CD8-positive, alpha-beta memory T cell (primary cell): Measurements from ENCODE around the gene HECTD4. TPM values are rescaled to one million over a fixed set of nuclear protein-coding genes. Genes with fewer than 3 reads are reported as not detected.
"Not testable (repeated sequence)": the region's sequence is repeated elsewhere in the genome, so short reads cannot be mapped to it uniquely, and the experiment has no call there.

Experiments
- CTCF ChIA-PET: fragments of 350-600 bp; sonication (Branson Sonifier 250); formaldehyde crosslinking; loops from one replicate; lab custom pipeline; 2021; ENCODE audit warnings: antibody characterized with exemption; lab: Charles Lee
- POLR2A ChIA-PET: fragments of 350-600 bp; sonication (Branson Sonifier 250); formaldehyde crosslinking; loops from one replicate; lab custom pipeline; 2021; ENCODE audit warnings: antibody characterized with exemption; lab: Charles Lee
- DNase-seq, 5 donors: peaks; one replicate each; pipeline versions ENCODE4 v3.0.0 to v3.0.0-alpha.2; 2020 to 2022; ENCODE audit warnings: mixed read lengths in 1 of 5
- H3K27ac ChIP-seq: one replicate; pipeline ENCODE4 v1.7.0; 2013; ENCODE audit warnings: low read depth, mild to moderate bottlenecking, low read length, moderate library complexity
- H3K27me3 ChIP-seq: 2 replicates; pipeline ENCODE4 v1.7.0; 2013; ENCODE audit warnings: low read length, mild to moderate bottlenecking; ENCODE audit not compliant: insufficient read depth, poor library complexity, severe bottlenecking
- H3K36me3 ChIP-seq: 2 replicates; pipeline ENCODE4 v1.7.0; 2013; ENCODE audit warnings: mild to moderate bottlenecking, low read length, moderate library complexity; ENCODE audit not compliant: insufficient read depth
- H3K4me1 ChIP-seq: 2 replicates; pipeline ENCODE4 v1.7.0; 2013; ENCODE audit warnings: mild to moderate bottlenecking, low read length, moderate library complexity; ENCODE audit not compliant: insufficient read depth
- H3K4me3 ChIP-seq: 2 replicates; pipeline ENCODE4 v1.7.0; 2013; ENCODE audit warnings: mild to moderate bottlenecking, low read length
- H3K9me3 ChIP-seq: 2 replicates; pipeline ENCODE4 v1.7.0; 2013; ENCODE audit warnings: mild to moderate bottlenecking, low read length
- H3K27ac Mint-ChIP-seq, 8 donors: one replicate each; pipeline ENCODE4 v1.8.0; 2020 to 2021; ENCODE audit warnings: mixed read lengths in 8 of 8, mild to moderate bottlenecking in 6 of 8, inconsistent platforms in 3 of 8, moderate library complexity in 3 of 8
- H3K27me3 Mint-ChIP-seq, 2 donors: one replicate each; pipeline ENCODE4 v1.8.0; 2020 to 2021; ENCODE audit warnings: mixed read lengths in 2 of 2, mild to moderate bottlenecking in 1 of 2, moderate library complexity in 1 of 2
- H3K36me3 Mint-ChIP-seq, 3 donors: one replicate each; pipeline ENCODE4 v1.8.0; 2020 to 2021; ENCODE audit warnings: mixed read lengths in 3 of 3, inconsistent platforms in 1 of 3, mild to moderate bottlenecking in 1 of 3
- H3K4me1 Mint-ChIP-seq, 3 donors: one replicate each; pipeline ENCODE4 v1.8.0; 2020 to 2021; ENCODE audit warnings: mixed read lengths in 3 of 3, inconsistent platforms in 1 of 3, mild to moderate bottlenecking in 1 of 3
- H3K4me3 Mint-ChIP-seq, 7 donors: one replicate each; pipeline ENCODE4 v1.8.0; 2020 to 2021; ENCODE audit warnings: mixed read lengths in 7 of 7, mild to moderate bottlenecking in 6 of 7, moderate library complexity in 4 of 7, inconsistent platforms in 2 of 7
- H3K9me3 Mint-ChIP-seq, 5 donors: one replicate each; pipeline ENCODE4 v1.8.0; 2020 to 2022; ENCODE audit warnings: mixed read lengths in 5 of 5, mild to moderate bottlenecking in 3 of 5, moderate library complexity in 2 of 5, inconsistent platforms in 1 of 5
- polyA plus RNA-seq: library from polyadenylated mRNA; unstranded; fragments of 300-500 nt; fragmentation: Illumina TruSeq; gene quantifications from one replicate; pipeline ENCODE4 v1.2.3, GENCODE V29; 2021
- total RNA-seq, 2 experiments: library from RNA; stranded (reverse); gene quantifications; one replicate each; pipeline ENCODE4 v1.2.3, GENCODE V29; 2021

The HECTD4 gene
- total and polyA plus RNA-seq, 3 experiments from 2014 or later = 3.1 to 32.8 (median 29.7) TPM

DNA sequence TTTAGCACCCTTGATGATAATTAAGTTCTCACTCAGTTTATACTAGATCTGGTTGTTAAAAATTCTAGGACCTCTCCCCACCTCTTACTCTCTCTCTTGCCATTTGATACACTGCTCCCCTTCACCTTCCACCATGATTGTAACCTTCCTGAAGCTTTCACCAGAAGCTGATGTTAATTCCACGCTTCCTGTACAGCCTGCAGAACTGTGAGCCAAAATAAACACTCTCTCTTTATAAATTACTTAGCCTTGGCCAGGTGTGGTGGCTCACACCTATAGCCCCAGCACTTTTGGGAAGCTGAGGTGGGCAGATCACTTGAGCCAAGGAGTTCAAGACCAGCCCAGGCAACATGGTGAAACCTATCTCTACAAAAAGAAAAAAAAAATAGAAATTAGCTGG is 11.1 kb upstream of the HECTD4 start:
- H3K27ac Mint-ChIP-seq = no peak overlapping the region
- no peaks in the 10 kb centered on the region for H3K36me3 Mint-ChIP-seq
- H3K27me3 Mint-ChIP-seq = peaks cover 0 to 7% of the 10 kb centered on the region in 2 donors
- no peak for DNase-seq
- CTCF ChIA-PET = interaction anchor here (1.6 kb wide), 1 partner anchor 18 kb away, joined by 3 read pairs; no protein-coding TSS in a partner anchor
- POLR2A ChIA-PET = no interaction called here
- H3K4me1 Mint-ChIP-seq = no peaks in the 10 kb centered on the region
- no peak overlapping the region for H3K4me3 Mint-ChIP-seq
- H3K9me3 Mint-ChIP-seq = no peaks in the 10 kb centered on the region
- H3K4me1 ChIP-seq = no peaks in the 10 kb centered on the region
- H3K27ac ChIP-seq = no peak overlapping the region
- H3K27me3 ChIP-seq = no peaks in the 10 kb centered on the region
- H3K4me3 ChIP-seq = no peak overlapping the region
- no peaks in the 10 kb centered on the region for H3K36me3 ChIP-seq
- no peaks in the 10 kb centered on the region for H3K9me3 ChIP-seq

GRCh38 chr12:112389922-112390654 is 7.9 kb upstream of the HECTD4 start:
- H3K27ac Mint-ChIP-seq, H3K27me3 Mint-ChIP-seq, H3K36me3 Mint-ChIP-seq, H3K27me3 ChIP-seq, DNase-seq, H3K4me1 Mint-ChIP-seq, H3K4me1 ChIP-seq, POLR2A ChIA-PET, H3K27ac ChIP-seq, H3K9me3 ChIP-seq, H3K4me3 ChIP-seq, H3K9me3 Mint-ChIP-seq, H3K4me3 Mint-ChIP-seq, H3K36me3 ChIP-seq: not testable (repeated sequence)
- CTCF ChIA-PET = interaction anchor here (4.3 kb wide), 1 partner anchor 191 kb away, joined by 40 read pairs; no protein-coding TSS in a partner anchor

- Mint-ChIP-seq H3K36me3 (no peaks in the 10 kb centered on the region), H3K27ac (no peak overlapping the region)
- H3K4me1 ChIP-seq = no peaks in the 10 kb centered on the region
Measured at GRCh38 chr12:112389228-112389627, 7.0 kb upstream of the HECTD4 start.

GRCh38 chr12:112386726-112387125 is 4.5 kb upstream of the HECTD4 start:
- DNase-seq = no peak
- ChIA-PET POLR2A (no interaction called here), CTCF (interaction anchor here (0.7 to 4.3 kb wide), 14 partner anchors 10 to 443 kb away, joined by 3 to 40 read pairs (median 4); partner anchors contain the start of genes ERP29 and TMEM116)
- no peak overlapping the region for H3K4me3 ChIP-seq
- no peaks in the 10 kb centered on the region for H3K9me3 ChIP-seq
- Mint-ChIP-seq H3K4me3 (peak overlapping the region in 1 of 7 donors; percentile 17), H3K36me3 (peaks cover 0 to 3% (median 0%) of the 10 kb centered on the region in 3 donors), H3K4me1 (peaks cover 8 to 13% (median 11%) of the 10 kb centered on the region in 3 donors), H3K27ac (peak overlapping the region in 1 of 8 donors; percentile 79), H3K9me3 (no peaks in the 10 kb centered on the region), H3K27me3 (peaks cover 0 to 6% of the 10 kb centered on the region in 2 donors)
- H3K27ac ChIP-seq = no peak overlapping the region
- peaks cover 4% of the 10 kb centered on the region for H3K4me1 ChIP-seq
- no peaks in the 10 kb centered on the region for H3K36me3 ChIP-seq
- H3K27me3 ChIP-seq = no peaks in the 10 kb centered on the region

More at GRCh38 chr12:112389228-112389627, 7.0 kb upstream of the HECTD4 start:
- Mint-ChIP-seq H3K4me1 (peaks cover 5 to 7% (median 6%) of the 10 kb centered on the region in 3 donors), H3K4me3 (no peak overlapping the region), H3K27me3 (peaks cover 0 to 6% of the 10 kb centered on the region in 2 donors), H3K9me3 (no peaks in the 10 kb centered on the region)
- H3K9me3 ChIP-seq = no peaks in the 10 kb centered on the region
- H3K4me3 ChIP-seq = no peak overlapping the region
- H3K27me3 ChIP-seq = no peaks in the 10 kb centered on the region
- ChIA-PET CTCF (interaction anchor here (4.3 kb wide), 1 partner anchor 190 kb away, joined by 40 read pairs; no protein-coding TSS in a partner anchor), POLR2A (no interaction called here)
- H3K27ac ChIP-seq = no peak overlapping the region
- DNase-seq = no peak
- H3K36me3 ChIP-seq = no peaks in the 10 kb centered on the region

GRCh38 chr12:112382866-112383265 is 635 bp upstream of the HECTD4 start:
- Mint-ChIP-seq H3K36me3 (peaks cover 0 to 7% (median 0%) of the 10 kb centered on the region in 3 donors), H3K9me3 (peaks cover 0 to 2% (median 0%) of the 10 kb centered on the region in 5 donors), H3K27me3 (peaks cover 0 to 3% of the 10 kb centered on the region in 2 donors), H3K4me3 (peak overlapping the region; percentile 89 to 100 (median 94)), H3K27ac (peak overlapping the region in 6 of 8 donors; percentile 60 to 92 (median 86)), H3K4me1 (peaks cover 27 to 32% (median 31%) of the 10 kb centered on the region in 3 donors)
- Histone ChIP-seq H3K27me3 (no peaks in the 10 kb centered on the region), H3K4me3 (peak overlapping the region; percentile 79), H3K36me3 (no peaks in the 10 kb centered on the region), H3K27ac (peak overlapping the region; percentile 68), H3K9me3 (no peaks in the 10 kb centered on the region), H3K4me1 (peaks cover 16% of the 10 kb centered on the region)
- ChIA-PET CTCF (no interaction called here), POLR2A (no interaction called here)
- no peak for DNase-seq

DNA sequence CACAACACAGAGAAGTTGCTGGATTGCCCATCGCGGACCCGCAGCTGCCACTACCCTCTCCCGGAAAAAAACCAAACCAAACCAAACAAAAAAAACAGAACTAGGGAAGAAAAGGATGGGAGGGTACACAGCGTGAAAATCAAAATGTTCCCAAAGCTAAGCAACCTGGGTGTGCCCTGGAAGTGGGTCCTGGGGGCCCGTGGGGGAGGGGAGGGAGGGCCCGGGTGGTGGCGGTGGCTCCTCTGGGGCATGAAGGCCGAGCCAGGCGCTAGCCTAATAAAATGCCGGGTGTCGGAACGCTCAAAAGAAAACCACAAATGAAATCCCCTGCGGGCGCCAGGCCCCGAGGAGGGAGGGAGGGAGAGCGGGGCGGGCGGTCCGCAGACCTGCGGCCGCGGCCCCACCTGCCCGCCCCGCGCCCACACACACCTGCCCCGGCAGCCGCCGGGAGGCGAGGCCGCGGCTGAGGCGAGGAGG is 787 bp downstream of the HECTD4 start:
- Histone ChIP-seq H3K27ac (peak overlapping the region; percentile 57), H3K27me3 (no peaks in the 10 kb centered on the region), H3K9me3 (no peaks in the 10 kb centered on the region), H3K4me1 (peaks cover 16% of the 10 kb centered on the region), H3K36me3 (no peaks in the 10 kb centered on the region), H3K4me3 (peak overlapping the region; percentile 69)
- no peaks in the 10 kb centered on the region for H3K27me3 Mint-ChIP-seq
- H3K9me3 Mint-ChIP-seq = peaks cover 0 to 2% (median 0%) of the 10 kb centered on the region in 5 donors
- peak overlapping the region; percentile 86 to 95 (median 92) for H3K27ac Mint-ChIP-seq
- peak in 4 of 5 donors; percentile 24 to 59 (median 40) for DNase-seq
- ChIA-PET CTCF (no interaction called here), POLR2A (no interaction called here)
- peak overlapping the region; percentile 89 to 100 (median 93) for H3K4me3 Mint-ChIP-seq
- peaks cover 25 to 30% (median 25%) of the 10 kb centered on the region in 3 donors for H3K4me1 Mint-ChIP-seq
- peaks cover 0 to 7% (median 0%) of the 10 kb centered on the region in 3 donors for H3K36me3 Mint-ChIP-seq

- Histone ChIP-seq H3K27me3 (no peaks in the 10 kb centered on the region), H3K4me3 (peak overlapping the region; percentile 69), H3K9me3 (no peaks in the 10 kb centered on the region), H3K27ac (peak overlapping the region; percentile 57), H3K36me3 (no peaks in the 10 kb centered on the region), H3K4me1 (peaks cover 16% of the 10 kb centered on the region)
- Mint-ChIP-seq H3K27me3 (no peaks in the 10 kb centered on the region), H3K4me1 (peaks cover 25 to 32% (median 25%) of the 10 kb centered on the region in 3 donors), H3K36me3 (peaks cover 0 to 7% (median 0%) of the 10 kb centered on the region in 3 donors), H3K4me3 (peak overlapping the region; percentile 89 to 100 (median 93)), H3K27ac (peak overlapping the region; percentile 86 to 95 (median 92)), H3K9me3 (peaks cover 0 to 2% (median 0%) of the 10 kb centered on the region in 5 donors)
- no peak for DNase-seq
- CTCF ChIA-PET = no interaction called here
- POLR2A ChIA-PET = no interaction called here
Measured at GRCh38 chr12:112380663-112381405, 1.4 kb downstream of the HECTD4 start.
